ENCODE data around the gene CDKN2B.

The CDKN2B gene

GRCh38 chr9:22050924-22051323, 41.8 kb upstream of the CDKN2B start:
- no peak for TF ChIP-seq EZH2phosphoT487 (IDR thresholded peaks at IDR 0.05; ENCODE audit: borderline replicate concordance, low read length)
- TF ChIP-seq, protein P1, sequence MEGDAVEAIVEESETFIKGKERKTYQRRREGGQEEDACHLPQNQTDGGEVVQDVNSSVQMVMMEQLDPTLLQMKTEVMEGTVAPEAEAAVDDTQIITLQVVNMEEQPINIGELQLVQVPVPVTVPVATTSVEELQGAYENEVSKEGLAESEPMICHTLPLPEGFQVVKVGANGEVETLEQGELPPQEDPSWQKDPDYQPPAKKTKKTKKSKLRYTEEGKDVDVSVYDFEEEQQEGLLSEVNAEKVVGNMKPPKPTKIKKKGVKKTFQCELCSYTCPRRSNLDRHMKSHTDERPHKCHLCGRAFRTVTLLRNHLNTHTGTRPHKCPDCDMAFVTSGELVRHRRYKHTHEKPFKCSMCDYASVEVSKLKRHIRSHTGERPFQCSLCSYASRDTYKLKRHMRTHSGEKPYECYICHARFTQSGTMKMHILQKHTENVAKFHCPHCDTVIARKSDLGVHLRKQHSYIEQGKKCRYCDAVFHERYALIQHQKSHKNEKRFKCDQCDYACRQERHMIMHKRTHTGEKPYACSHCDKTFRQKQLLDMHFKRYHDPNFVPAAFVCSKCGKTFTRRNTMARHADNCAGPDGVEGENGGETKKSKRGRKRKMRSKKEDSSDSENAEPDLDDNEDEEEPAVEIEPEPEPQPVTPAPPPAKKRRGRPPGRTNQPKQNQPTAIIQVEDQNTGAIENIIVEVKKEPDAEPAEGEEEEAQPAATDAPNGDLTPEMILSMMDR (IDR thresholded peaks at IDR 0.05; ENCODE audit: low read depth, low read length, poor library complexity, severe bottlenecking) = no peak
- Histone ChIP-seq H3K4me1 (ENCODE audit: control insufficient read depth, low read length) (no peaks in the 10 kb centered on the region), H3K79me2 (ENCODE audit: control insufficient read depth, low read length) (no peaks in the 10 kb centered on the region), H3K4me2 (ENCODE audit: low read length) (no peak overlapping the region), H3K9me3 (ENCODE audit: control insufficient read depth, insufficient read depth, low read length) (no peaks in the 10 kb centered on the region), H3F3A (ENCODE audit: control insufficient read depth, insufficient read depth) (no peaks in the 10 kb centered on the region), H3K27me3 (ENCODE audit: control insufficient read depth, low read length) (no peaks in the 10 kb centered on the region), H4K20me1 (ENCODE audit: control insufficient read depth, insufficient read depth, low read depth, low read length) (no peaks in the 10 kb centered on the region), H3K36me3 (ENCODE audit: control insufficient read depth, low read length) (no peaks in the 10 kb centered on the region), H3K4me3 (ENCODE audit: low read length) (no peak overlapping the region), H3K27ac (ENCODE audit: low read depth, low read length) (no peak overlapping the region), H3K9me2 (replicated peaks; ENCODE audit: control insufficient read depth, low read length) (no peaks in the 10 kb centered on the region)

GRCh38 chr9:22049411-22049810, 40.3 kb upstream of the CDKN2B start:
- TF ChIP-seq, protein P1 (IDR thresholded peaks at IDR 0.05; ENCODE audit: low read depth, low read length, poor library complexity, severe bottlenecking) = no peak
- TF ChIP-seq EZH2phosphoT487 (IDR thresholded peaks at IDR 0.05; ENCODE audit: borderline replicate concordance, low read length) = no peak
- Histone ChIP-seq H3K27me3 (ENCODE audit: control insufficient read depth, low read length) (no peaks in the 10 kb centered on the region), H3K9me2 (replicated peaks; ENCODE audit: control insufficient read depth, low read length) (no peaks in the 10 kb centered on the region), H3K36me3 (ENCODE audit: control insufficient read depth, low read length) (no peaks in the 10 kb centered on the region), H4K20me1 (ENCODE audit: control insufficient read depth, insufficient read depth, low read depth, low read length) (no peaks in the 10 kb centered on the region), H3K4me1 (ENCODE audit: control insufficient read depth, low read length) (no peaks in the 10 kb centered on the region), H3K27ac (ENCODE audit: low read depth, low read length) (no peak overlapping the region), H3K4me2 (ENCODE audit: low read length) (no peak overlapping the region), H3K4me3 (ENCODE audit: low read length) (no peak overlapping the region), H3F3A (ENCODE audit: control insufficient read depth, insufficient read depth) (no peaks in the 10 kb centered on the region), H3K79me2 (ENCODE audit: control insufficient read depth, low read length) (no peaks in the 10 kb centered on the region), H3K9me3 (ENCODE audit: control insufficient read depth, insufficient read depth, low read length) (no peaks in the 10 kb centered on the region)

DNA sequence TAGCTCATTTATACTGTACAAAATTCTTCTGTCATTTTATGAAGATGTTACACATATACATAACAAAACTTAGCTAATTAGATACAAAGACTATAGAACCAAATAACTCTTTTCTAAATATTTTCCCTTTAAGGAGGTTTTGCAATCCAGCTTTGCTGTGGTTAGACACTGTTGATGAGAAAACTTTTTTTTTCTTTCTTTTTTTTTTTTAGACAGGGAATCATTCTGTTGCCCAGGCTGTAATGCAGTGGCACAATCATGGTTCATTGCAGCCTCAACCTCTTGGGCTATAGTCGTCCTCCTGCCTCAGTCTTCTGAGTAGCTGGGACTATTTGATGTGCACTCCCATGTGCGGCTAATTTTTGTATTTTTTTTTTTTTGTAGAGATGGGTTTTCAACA, 38.5 kb upstream of the CDKN2B start:
- H3K4me2 ChIP-seq (ENCODE audit: low read length) = no peak overlapping the region
- H3K27ac ChIP-seq (ENCODE audit: low read depth, low read length) = no peak overlapping the region
- H3K4me3 ChIP-seq (ENCODE audit: low read length) = no peak overlapping the region
- no peaks in the 10 kb centered on the region for H3K4me1 ChIP-seq (ENCODE audit: control insufficient read depth, low read length)
- H3K79me2 ChIP-seq (ENCODE audit: control insufficient read depth, low read length) = no peaks in the 10 kb centered on the region
- H3K9me2 ChIP-seq (replicated peaks; ENCODE audit: control insufficient read depth, low read length) = no peaks in the 10 kb centered on the region
- H3K9me3 ChIP-seq (ENCODE audit: control insufficient read depth, insufficient read depth, low read length) = no peaks in the 10 kb centered on the region
- H3K36me3 ChIP-seq (ENCODE audit: control insufficient read depth, low read length) = no peaks in the 10 kb centered on the region
- H3K27me3 ChIP-seq (ENCODE audit: control insufficient read depth, low read length) = no peaks in the 10 kb centered on the region
- H4K20me1 ChIP-seq (ENCODE audit: control insufficient read depth, insufficient read depth, low read depth, low read length) = no peaks in the 10 kb centered on the region
- H3F3A ChIP-seq (ENCODE audit: control insufficient read depth, insufficient read depth) = no peaks in the 10 kb centered on the region
- TF ChIP-seq EZH2phosphoT487 (IDR thresholded peaks at IDR 0.05; ENCODE audit: borderline replicate concordance, low read length) = no peak
- TF ChIP-seq, protein P1 (IDR thresholded peaks at IDR 0.05; ENCODE audit: low read depth, low read length, poor library complexity, severe bottlenecking) = no peak
